K562 (cell line): ENCODE results near the gene MPZL1. TPM values are rescaled to one million over a fixed set of nuclear protein-coding genes. Genes with fewer than 3 reads are reported as not detected.

ENCODE experiments used
- CBFA2T3 ChIP-seq: fragments of 450-650 bp; IDR thresholded peaks from 2 replicates; pipeline ENCODE4 v1.6.1; 2017
- CEBPG ChIP-seq, 3 experiments: fragments of 200-800 bp in 1 of 3; sonication (Bioruptor generic) in 1 of 3; sonication (generic) in 1 of 3; formaldehyde crosslinking in 1 of 3; IDR thresholded peaks in 2 of 3; conservative IDR thresholded peaks in 1 of 3; 2 replicates each; pipeline versions ENCODE4 v1.6.1 to v1.8.0; 2016 to 2022; ENCODE audit warnings: missing compliant biosample characterization in 2 of 3, missing genetic modification characterization in 2 of 3, mild to moderate bottlenecking in 1 of 3, missing genetic modification reagents in 1 of 3
- CREBBP ChIP-seq: IDR thresholded peaks from one replicate; pipeline ENCODE4 v1.6.1; 2012; ENCODE audit warnings: low read depth, mild to moderate bottlenecking, control low read depth, inconsistent platforms, low read length
- CREM ChIP-seq: IDR thresholded peaks from 2 replicates; pipeline ENCODE4 v1.6.1; 2014; ENCODE audit warnings: antibody characterized with exemption, low read depth
- CTBP1 ChIP-seq: fragments of 450-650 bp; IDR thresholded peaks from 2 replicates; pipeline ENCODE4 v1.6.1; 2016; ENCODE audit warnings: borderline replicate concordance
- ESRRA ChIP-seq: fragments of 450-650 bp; IDR thresholded peaks from 2 replicates; pipeline ENCODE4 v1.6.1; 2014; ENCODE audit warnings: low read depth, mild to moderate bottlenecking, moderate library complexity, borderline replicate concordance
- ETV6 ChIP-seq, 3 experiments: fragments of 150-350 bp in 1 of 3; sonication (generic) in 1 of 3; formaldehyde crosslinking in 1 of 3; IDR thresholded peaks; 2 replicates each; pipeline versions ENCODE4 v1.6.1 to v1.8.0; 2014 to 2022; ENCODE audit warnings: borderline replicate concordance in 2 of 3, low read depth in 2 of 3, antibody characterized with exemption in 1 of 3, low read length in 1 of 3, mild to moderate bottlenecking in 1 of 3, missing genetic modification reagents in 1 of 3
- FOXK2 ChIP-seq, 2 experiments: fragments of 450-650 bp; IDR thresholded peaks in 1 of 2; conservative IDR thresholded peaks in 1 of 2; 2 replicates each; pipeline ENCODE4 v1.6.1; 2016; ENCODE audit warnings: low read depth in 2 of 2, mild to moderate bottlenecking in 1 of 2
- PCBP1 ChIP-seq: fragments of 200-400 bp; formaldehyde crosslinking; IDR thresholded peaks from 2 replicates; pipeline ENCODE4 v1.6.1; 2018; ENCODE audit warnings: mild to moderate bottlenecking, low read depth, low read length; ENCODE audit not compliant: poor library complexity, severe bottlenecking
- RNF2 ChIP-seq: sonication (generic); IDR thresholded peaks from 2 replicates; pipeline ENCODE4 v1.6.1; 2016
- SIN3B ChIP-seq: fragments of 450-650 bp; IDR thresholded peaks from 2 replicates; pipeline ENCODE4 v1.6.1; 2017; ENCODE audit warnings: low read depth, mild to moderate bottlenecking, moderate library complexity
- SLC30A9 ChIP-seq: fragments of 250-450 bp; sonication (Bioruptor Pico); IDR thresholded peaks from 2 replicates; pipeline ENCODE4 v1.8.0; 2022; ENCODE audit warnings: mild to moderate bottlenecking, moderate library complexity
- SRF ChIP-seq, 2 experiments: fragments of 250-450, 450-650 bp in 1 of 2; sonication (Bioruptor Pico) in 1 of 2; sonication (generic) in 1 of 2; formaldehyde crosslinking; IDR thresholded peaks; 2 replicates each; pipeline versions ENCODE4 v1.5.0 to v1.5.1; 2020 to 2022; ENCODE audit warnings: mild to moderate bottlenecking in 1 of 2, missing genetic modification reagents in 1 of 2
- TEAD1 ChIP-seq, 2 experiments: fragments of 450-650 bp in 1 of 2; sonication (generic) in 1 of 2; formaldehyde crosslinking; IDR thresholded peaks; 2 replicates each; pipeline versions ENCODE4 v1.4.0 to v1.8.0; 2020 to 2022; ENCODE audit warnings: mild to moderate bottlenecking in 2 of 2, missing genetic modification reagents in 1 of 2
- polyA plus RNA-seq, 8 experiments: library from polyadenylated mRNA; depleted of rRNA in 4 of 8; stranded (reverse) in 5 of 8; unstranded in 3 of 8; fragments of >200 nt; fragmentation: Nextera tagmentation in 2 of 8; fragmentation: Illumina TruSeq in 1 of 8; extraction: Ambion mirVana in 2 of 8; extraction: Trizol in 1 of 8; gene quantifications; 2 replicates each; pipeline versions ENCODE4 v1.2.1 to v1.2.3, GENCODE V29; 2011 to 2014; ENCODE audit warnings: inconsistent platforms in 1 of 8, missing spikeins in 1 of 8
- total RNA-seq, 7 experiments: library from RNA; depleted of rRNA in 6 of 7; stranded (reverse); fragments of >200 nt in 6 of 7; fragmentation: Illumina TruSeq in 2 of 7; extraction: Trizol in 2 of 7; gene quantifications; 2 replicates each; pipeline versions ENCODE4 v1.2.1 to v1.2.3, GENCODE V29; 2011 to 2021; ENCODE audit warnings: low replicate concordance in 1 of 7
- TF ChIP-seq, protein P1 (sequence below): fragments of 250-450 bp; sonication (Bioruptor Pico); IDR thresholded peaks from 2 replicates; pipeline ENCODE4 v1.8.0; 2021; ENCODE audit warnings: moderate library complexity, mild to moderate bottlenecking, inconsistent platforms
- TF ChIP-seq, protein P2 (sequence below): sonication (generic); formaldehyde crosslinking; IDR thresholded peaks from 2 replicates; pipeline ENCODE4 v1.8.1; 2023; ENCODE audit warnings: mild to moderate bottlenecking, missing genetic modification reagents
- TF ChIP-seq, protein P3 (sequence below): conservative IDR thresholded peaks from 2 replicates; pipeline ENCODE4 v1.6.1; 2011; ENCODE audit warnings: low read depth, mild to moderate bottlenecking, low read length; ENCODE audit not compliant: control insufficient read depth
- TF ChIP-seq, protein P4 (sequence below): fragments of 450-650 bp; formaldehyde crosslinking; IDR thresholded peaks from 2 replicates; pipeline ENCODE4 v1.4.0; 2020; ENCODE audit warnings: mild to moderate bottlenecking
- TF ChIP-seq, protein P5 (sequence below): fragments of 250-450 bp; sonication (Bioruptor Pico); IDR thresholded peaks from 2 replicates; pipeline ENCODE4 v1.9.0; 2021; ENCODE audit warnings: mild to moderate bottlenecking, inconsistent platforms

The MPZL1 gene
- total and polyA plus RNA-seq, 9 of the 15 experiments (the other 6 are each of a cell fraction or from before 2014, with no cell fraction given) = 14.5 to 153 (median 66.5) TPM

DNA sequence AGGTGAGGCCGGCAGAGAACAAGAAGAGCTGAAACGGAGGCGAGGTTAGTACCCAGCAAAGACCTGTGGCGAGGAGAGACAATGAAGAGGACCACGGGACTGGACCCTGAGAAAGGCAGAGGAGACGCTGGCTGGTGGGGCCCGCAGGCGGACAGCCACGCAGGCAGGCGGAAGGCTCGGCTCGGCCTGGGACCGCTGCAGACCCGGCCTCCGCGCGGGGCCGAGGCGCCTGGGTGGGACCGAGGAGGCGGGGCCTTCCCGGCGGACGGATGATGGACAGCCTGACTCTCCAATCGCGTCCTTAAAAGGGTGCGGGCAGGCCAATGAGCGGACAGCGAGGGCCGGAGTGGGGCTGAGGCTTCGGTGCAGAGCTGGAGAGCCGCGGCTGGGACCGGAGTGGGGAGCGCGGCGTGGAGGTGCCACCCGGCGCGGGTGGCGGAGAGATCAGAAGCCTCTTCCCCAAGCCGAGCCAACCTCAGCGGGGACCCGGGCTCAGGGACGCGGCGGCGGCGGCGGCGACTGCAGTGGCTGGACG lies at the start of gene MPZL1 (continued):
- TF ChIP-seq CEBPG (CRISPR knock-in tag; IDR thresholded peaks at IDR 0.05) = no peak
- TF ChIP-seq CEBPG (tag; conservative IDR thresholded peaks at IDR 0.05 in 1 of 2, IDR thresholded peaks at IDR 0.05 in 1 of 2) = no peak
- TF ChIP-seq CREM = peak; percentile 74
- peak; percentile 46; the same call in 1 of the 2 replicates for TF ChIP-seq CTBP1
- TF ChIP-seq, protein P1, sequence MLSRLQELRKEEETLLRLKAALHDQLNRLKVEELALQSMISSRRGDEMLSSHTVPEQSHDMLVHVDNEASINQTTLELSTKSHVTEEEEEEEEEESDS (CRISPR knock-in tag) = no peak
- TF ChIP-seq, protein P2, sequence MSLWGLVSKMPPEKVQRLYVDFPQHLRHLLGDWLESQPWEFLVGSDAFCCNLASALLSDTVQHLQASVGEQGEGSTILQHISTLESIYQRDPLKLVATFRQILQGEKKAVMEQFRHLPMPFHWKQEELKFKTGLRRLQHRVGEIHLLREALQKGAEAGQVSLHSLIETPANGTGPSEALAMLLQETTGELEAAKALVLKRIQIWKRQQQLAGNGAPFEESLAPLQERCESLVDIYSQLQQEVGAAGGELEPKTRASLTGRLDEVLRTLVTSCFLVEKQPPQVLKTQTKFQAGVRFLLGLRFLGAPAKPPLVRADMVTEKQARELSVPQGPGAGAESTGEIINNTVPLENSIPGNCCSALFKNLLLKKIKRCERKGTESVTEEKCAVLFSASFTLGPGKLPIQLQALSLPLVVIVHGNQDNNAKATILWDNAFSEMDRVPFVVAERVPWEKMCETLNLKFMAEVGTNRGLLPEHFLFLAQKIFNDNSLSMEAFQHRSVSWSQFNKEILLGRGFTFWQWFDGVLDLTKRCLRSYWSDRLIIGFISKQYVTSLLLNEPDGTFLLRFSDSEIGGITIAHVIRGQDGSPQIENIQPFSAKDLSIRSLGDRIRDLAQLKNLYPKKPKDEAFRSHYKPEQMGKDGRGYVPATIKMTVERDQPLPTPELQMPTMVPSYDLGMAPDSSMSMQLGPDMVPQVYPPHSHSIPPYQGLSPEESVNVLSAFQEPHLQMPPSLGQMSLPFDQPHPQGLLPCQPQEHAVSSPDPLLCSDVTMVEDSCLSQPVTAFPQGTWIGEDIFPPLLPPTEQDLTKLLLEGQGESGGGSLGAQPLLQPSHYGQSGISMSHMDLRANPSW (CRISPR knock-in tag) = no peak
- no peak; a peak in 1 of 4 replicates for TF ChIP-seq SRF (CRISPR knock-in tag; IDR thresholded peaks at IDR 0.05)
- no peak for TF ChIP-seq SLC30A9 (CRISPR knock-in tag)
- TF ChIP-seq PCBP1 = no peak
- TF ChIP-seq, protein P3, sequence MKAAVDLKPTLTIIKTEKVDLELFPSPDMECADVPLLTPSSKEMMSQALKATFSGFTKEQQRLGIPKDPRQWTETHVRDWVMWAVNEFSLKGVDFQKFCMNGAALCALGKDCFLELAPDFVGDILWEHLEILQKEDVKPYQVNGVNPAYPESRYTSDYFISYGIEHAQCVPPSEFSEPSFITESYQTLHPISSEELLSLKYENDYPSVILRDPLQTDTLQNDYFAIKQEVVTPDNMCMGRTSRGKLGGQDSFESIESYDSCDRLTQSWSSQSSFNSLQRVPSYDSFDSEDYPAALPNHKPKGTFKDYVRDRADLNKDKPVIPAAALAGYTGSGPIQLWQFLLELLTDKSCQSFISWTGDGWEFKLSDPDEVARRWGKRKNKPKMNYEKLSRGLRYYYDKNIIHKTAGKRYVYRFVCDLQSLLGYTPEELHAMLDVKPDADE = peak; percentile 78
- TF ChIP-seq FOXK2 (conservative IDR thresholded peaks at IDR 0.05 in 1 of 2, IDR thresholded peaks at IDR 0.05 in 1 of 2; ENCODE audit: low read depth in 2 of 2) = no peak
- peak; percentile 32; the same call in 1 of the 2 replicates for TF ChIP-seq ESRRA
- TF ChIP-seq, protein P4, sequence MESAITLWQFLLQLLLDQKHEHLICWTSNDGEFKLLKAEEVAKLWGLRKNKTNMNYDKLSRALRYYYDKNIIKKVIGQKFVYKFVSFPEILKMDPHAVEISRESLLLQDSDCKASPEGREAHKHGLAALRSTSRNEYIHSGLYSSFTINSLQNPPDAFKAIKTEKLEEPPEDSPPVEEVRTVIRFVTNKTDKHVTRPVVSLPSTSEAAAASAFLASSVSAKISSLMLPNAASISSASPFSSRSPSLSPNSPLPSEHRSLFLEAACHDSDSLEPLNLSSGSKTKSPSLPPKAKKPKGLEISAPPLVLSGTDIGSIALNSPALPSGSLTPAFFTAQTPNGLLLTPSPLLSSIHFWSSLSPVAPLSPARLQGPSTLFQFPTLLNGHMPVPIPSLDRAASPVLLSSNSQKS (CRISPR knock-in tag) = no peak
- TF ChIP-seq, protein P5, sequence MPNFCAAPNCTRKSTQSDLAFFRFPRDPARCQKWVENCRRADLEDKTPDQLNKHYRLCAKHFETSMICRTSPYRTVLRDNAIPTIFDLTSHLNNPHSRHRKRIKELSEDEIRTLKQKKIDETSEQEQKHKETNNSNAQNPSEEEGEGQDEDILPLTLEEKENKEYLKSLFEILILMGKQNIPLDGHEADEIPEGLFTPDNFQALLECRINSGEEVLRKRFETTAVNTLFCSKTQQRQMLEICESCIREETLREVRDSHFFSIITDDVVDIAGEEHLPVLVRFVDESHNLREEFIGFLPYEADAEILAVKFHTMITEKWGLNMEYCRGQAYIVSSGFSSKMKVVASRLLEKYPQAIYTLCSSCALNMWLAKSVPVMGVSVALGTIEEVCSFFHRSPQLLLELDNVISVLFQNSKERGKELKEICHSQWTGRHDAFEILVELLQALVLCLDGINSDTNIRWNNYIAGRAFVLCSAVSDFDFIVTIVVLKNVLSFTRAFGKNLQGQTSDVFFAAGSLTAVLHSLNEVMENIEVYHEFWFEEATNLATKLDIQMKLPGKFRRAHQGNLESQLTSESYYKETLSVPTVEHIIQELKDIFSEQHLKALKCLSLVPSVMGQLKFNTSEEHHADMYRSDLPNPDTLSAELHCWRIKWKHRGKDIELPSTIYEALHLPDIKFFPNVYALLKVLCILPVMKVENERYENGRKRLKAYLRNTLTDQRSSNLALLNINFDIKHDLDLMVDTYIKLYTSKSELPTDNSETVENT (CRISPR knock-in tag) = peak; percentile 49; the same call in 1 of the 2 replicates
- no peak for TF ChIP-seq CBFA2T3
- TF ChIP-seq SIN3B = 0 out of 2 replicates have a peak, but pooled peaks have one; percentile 8
- TF ChIP-seq ETV6 (IDR thresholded peaks at IDR 0.05; ENCODE audit: borderline replicate concordance in 1 of 2, low read depth in 2 of 2, low read length in 1 of 2) = no peak
- no peak for TF ChIP-seq ETV6 (CRISPR knock-in tag; IDR thresholded peaks at IDR 0.05; ENCODE audit: borderline replicate concordance)
- no peak for TF ChIP-seq CREBBP
- TF ChIP-seq RNF2 = no peak
- peak in 1 of 2 experiments; percentile 73; a peak in 1 of 4 replicates for TF ChIP-seq TEAD1 (CRISPR knock-in tag; IDR thresholded peaks at IDR 0.05)
